Suprapubic skin (tissue), 4 donors: ENCODE measurements around the gene NUP107. TPM values are rescaled to one million over a fixed set of nuclear protein-coding genes. Genes with fewer than 3 reads are reported as not detected.
"Not testable (repeated sequence)": the region's sequence is repeated elsewhere in the genome, so short reads cannot be mapped to it uniquely, and the experiment has no call there.

ENCODE experiments used
- DNase-seq, 2 donors: peaks; one replicate each; pipeline ENCODE4 v3.0.0-alpha.2; 2019; ENCODE audit warnings: low spot score in 2 of 2
- H3K27ac ChIP-seq: fragments of 200-600 bp; sonication (generic); one replicate; pipeline ENCODE4 v1.5.1; 2019
- H3K27me3 ChIP-seq: fragments of 200-600 bp; sonication (generic); one replicate; pipeline ENCODE4 v1.5.1; 2019
- H3K36me3 ChIP-seq: fragments of 200-600 bp; sonication (generic); one replicate; pipeline ENCODE4 v1.5.1; 2019
- H3K4me1 ChIP-seq: fragments of 200-600 bp; sonication (generic); one replicate; pipeline ENCODE4 v1.5.1; 2019
- H3K4me3 ChIP-seq: fragments of 200-600 bp; sonication (generic); one replicate; pipeline ENCODE4 v1.5.1; 2019; ENCODE audit warnings: mild to moderate bottlenecking
- H3K9me3 ChIP-seq: fragments of 200-600 bp; sonication (generic); one replicate; pipeline ENCODE4 v1.5.1; 2019
- EP300 ChIP-seq: sonication (generic); formaldehyde crosslinking; IDR thresholded peaks from one replicate; pipeline ENCODE4 v1.6.1; 2017; ENCODE audit warnings: antibody characterized with exemption
- POLR2A ChIP-seq, 2 donors: fragments of 450-650 bp; IDR thresholded peaks; one replicate each; pipeline ENCODE4 v1.6.1; 2017; ENCODE audit warnings: antibody characterized with exemption in 2 of 2, mild to moderate bottlenecking in 2 of 2, moderate library complexity in 2 of 2
- POLR2AphosphoS5 ChIP-seq, 3 donors: sonication (generic); formaldehyde crosslinking; IDR thresholded peaks; one replicate each; pipeline ENCODE4 v1.6.1; 2017; ENCODE audit warnings: antibody characterized with exemption in 3 of 3
- WGBS: methylation state at CpG from one replicate; pipeline ENCODE4 v1.1.5; 2018; 5-methylcytosine and 5-hydroxymethylcytosine counted together
- total RNA-seq, 4 donors: library from RNA; depleted of rRNA; stranded (reverse); fragments of >200 nt; gene quantifications; one replicate each; pipeline ENCODE4 v1.1.0, GENCODE V29; 2016
- TF ChIP-seq, protein P1 (sequence below), 2 donors: fragments of 200-600 bp in 1 of 2; fragments of 450-650 bp in 1 of 2; sonication (generic) in 1 of 2; IDR thresholded peaks; one replicate each; pipeline ENCODE4 v1.5.1; 2016 to 2019; ENCODE audit warnings: antibody characterized with exemption in 2 of 2, mild to moderate bottlenecking in 1 of 2, moderate library complexity in 1 of 2

Gene NUP107
- 10 to 100 TPM; 13.3 to 82.7 (median 25.3) TPM for total RNA-seq

DNA sequence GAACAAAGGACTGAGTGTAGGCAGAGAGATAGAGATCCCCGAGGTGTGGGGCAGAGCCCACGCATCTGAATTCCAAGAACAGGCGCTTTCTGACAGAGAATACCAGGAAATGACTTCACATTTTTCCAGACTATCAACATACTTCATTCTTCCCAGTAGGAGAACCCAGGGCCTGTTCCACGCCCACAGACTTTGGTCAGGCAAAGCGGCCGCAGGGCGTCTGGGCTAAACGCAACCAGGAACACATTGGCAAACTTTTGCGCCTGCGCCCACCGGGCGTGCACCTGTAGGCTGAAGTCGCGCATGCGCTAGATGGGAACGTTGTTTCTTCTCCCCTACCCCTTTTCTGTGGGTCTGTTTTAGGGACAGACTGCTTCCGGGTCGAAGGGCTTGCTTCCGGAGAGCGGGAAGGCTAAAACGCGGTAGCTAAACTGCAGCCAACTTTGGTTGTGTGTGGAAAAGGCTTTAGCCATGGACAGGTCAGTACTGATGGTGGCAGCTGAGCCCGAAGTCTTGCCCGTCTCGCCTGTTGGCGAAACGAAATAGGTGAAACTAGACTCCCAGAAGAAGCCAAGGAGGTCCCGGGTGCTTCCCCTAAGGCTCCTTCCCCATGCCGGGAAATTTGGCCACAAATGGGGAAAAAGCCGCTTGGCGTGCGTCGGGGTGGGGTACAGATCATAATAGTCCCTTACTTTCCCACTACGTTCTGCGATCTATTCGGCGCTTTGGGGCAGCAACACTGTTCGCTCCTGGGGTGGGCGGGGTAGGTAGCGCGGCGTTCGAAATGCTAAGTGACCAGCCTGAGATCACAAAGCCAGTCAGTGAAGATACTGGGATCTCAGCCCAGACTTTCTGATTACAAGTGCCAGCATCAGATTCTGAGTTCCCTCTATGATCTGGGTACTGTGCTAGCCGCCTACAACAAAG lies at the start of gene NUP107:
TSS of gene NUP107 (plus strand) at position 384 of the 927 bp plus-strand sequence. CDS start at position 472, 88 bp downstream.
- peaks cover 23% of the 10 kb centered on the region for H3K4me1 ChIP-seq
- no peak for TF ChIP-seq EP300
- TF ChIP-seq POLR2AphosphoS5 (IDR thresholded peaks at IDR 0.05) = peak in 2 of 3 donors; percentile 71 to 75
- TF ChIP-seq, protein P1, sequence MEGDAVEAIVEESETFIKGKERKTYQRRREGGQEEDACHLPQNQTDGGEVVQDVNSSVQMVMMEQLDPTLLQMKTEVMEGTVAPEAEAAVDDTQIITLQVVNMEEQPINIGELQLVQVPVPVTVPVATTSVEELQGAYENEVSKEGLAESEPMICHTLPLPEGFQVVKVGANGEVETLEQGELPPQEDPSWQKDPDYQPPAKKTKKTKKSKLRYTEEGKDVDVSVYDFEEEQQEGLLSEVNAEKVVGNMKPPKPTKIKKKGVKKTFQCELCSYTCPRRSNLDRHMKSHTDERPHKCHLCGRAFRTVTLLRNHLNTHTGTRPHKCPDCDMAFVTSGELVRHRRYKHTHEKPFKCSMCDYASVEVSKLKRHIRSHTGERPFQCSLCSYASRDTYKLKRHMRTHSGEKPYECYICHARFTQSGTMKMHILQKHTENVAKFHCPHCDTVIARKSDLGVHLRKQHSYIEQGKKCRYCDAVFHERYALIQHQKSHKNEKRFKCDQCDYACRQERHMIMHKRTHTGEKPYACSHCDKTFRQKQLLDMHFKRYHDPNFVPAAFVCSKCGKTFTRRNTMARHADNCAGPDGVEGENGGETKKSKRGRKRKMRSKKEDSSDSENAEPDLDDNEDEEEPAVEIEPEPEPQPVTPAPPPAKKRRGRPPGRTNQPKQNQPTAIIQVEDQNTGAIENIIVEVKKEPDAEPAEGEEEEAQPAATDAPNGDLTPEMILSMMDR (IDR thresholded peaks at IDR 0.05) = peak in 1 of 2 donors; percentile 7
- no peak for TF ChIP-seq POLR2A (IDR thresholded peaks at IDR 0.05)
- peak within 1 kb of the TSS; percentile 72 for H3K4me3 ChIP-seq
- DNase-seq = peak; percentile 99 to 100
- no peaks in the 10 kb centered on the region for H3K27me3 ChIP-seq
- H3K27ac ChIP-seq = peak within 1 kb of the TSS; percentile 86
- WGBS = under 1% methylated on average over 39 of the region's 44 CpGs
- H3K36me3 ChIP-seq = peaks cover 15% of the 10 kb centered on the region
- no peaks in the 10 kb centered on the region for H3K9me3 ChIP-seq

DNA sequence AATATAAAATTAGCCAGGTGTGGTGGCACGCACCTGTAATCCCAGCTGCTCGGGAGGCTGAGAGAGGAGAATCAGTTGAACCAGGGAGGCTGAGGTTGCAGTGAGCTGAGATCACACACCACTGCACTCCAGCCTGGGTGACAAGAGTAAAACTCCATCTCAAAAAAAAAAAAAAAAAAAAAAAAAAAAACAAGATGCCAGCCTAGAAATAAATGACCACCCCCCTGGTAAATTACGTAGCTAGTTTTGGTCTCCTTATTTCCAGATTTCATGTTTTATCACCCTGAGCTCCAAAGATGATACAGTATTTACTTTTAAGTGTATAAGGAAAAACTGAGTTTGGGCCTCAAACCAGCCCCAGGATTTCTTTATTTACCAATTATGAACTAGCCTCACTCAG lies 49.3 kb upstream of the NUP107 start:
- not testable (repeated sequence) for H3K4me3 ChIP-seq, H3K9me3 ChIP-seq, H3K27me3 ChIP-seq, DNase-seq, H3K36me3 ChIP-seq, H3K27ac ChIP-seq
- H3K4me1 ChIP-seq = peaks cover 46% of the 10 kb centered on the region
- WGBS = over 99% methylated on average over 3 of the region's 3 CpGs

DNA sequence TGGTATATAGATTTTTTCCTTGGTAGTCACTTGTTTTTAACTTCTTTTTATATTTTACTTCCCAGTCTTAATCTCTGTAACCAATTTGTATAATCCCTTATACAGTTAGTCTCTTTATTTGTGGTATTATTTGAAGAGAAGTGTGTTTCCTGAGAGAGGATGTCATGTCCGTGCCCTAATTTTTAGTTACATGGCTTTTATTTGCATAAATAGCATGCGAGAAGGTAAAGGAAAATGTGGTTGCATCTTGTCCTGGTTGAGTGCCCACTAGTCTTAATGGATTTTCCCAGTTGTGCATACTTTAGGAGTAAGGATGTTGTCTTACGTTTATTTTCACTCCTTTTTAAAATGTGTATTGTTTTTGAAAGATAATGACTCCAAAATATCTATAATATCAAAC lies 48.6 kb upstream of the NUP107 start:
- Histone ChIP-seq H3K36me3 (no peaks in the 10 kb centered on the region), H3K27me3 (no peaks in the 10 kb centered on the region), H3K9me3 (no peaks in the 10 kb centered on the region), H3K4me1 (peaks cover 40% of the 10 kb centered on the region), H3K27ac (no peak overlapping the region), H3K4me3 (no peak overlapping the region)
- no peak for DNase-seq
- WGBS = 74% methylated on average over 3 of the region's 3 CpGs
- TF ChIP-seq POLR2AphosphoS5 (IDR thresholded peaks at IDR 0.05) = no peak

DNA sequence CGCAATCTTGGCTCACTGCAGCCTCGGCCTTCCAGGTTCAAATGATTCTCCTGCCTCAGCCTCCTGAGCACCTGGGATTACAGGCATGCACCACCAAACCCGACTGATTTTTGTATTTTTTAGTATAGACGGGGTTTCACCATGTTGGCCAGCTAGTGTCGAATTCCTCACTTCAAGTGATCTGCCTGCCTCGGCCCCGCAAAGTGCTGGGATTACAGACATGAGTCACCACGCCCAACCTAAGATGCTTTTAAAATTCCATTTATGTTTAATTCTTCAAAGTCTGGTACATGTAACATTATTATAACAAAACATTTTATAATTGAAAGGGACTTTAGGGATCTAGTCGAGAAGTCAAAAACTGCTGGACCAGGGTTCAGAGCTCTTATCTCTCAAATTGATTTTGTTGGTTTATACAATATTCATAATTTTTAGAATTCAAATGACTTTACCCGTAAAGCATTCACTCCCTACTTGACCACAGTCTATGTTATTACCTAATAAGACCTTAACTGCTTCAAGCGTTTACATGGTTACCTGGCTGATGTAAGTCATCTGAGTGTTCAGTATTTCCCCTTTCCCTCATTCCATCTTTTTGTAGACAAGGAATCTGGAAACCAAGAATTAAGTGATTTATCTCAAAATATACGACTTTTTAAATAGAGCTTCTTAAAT lies 47.9 kb upstream of the NUP107 start:
- DNase-seq = no peak

DNA sequence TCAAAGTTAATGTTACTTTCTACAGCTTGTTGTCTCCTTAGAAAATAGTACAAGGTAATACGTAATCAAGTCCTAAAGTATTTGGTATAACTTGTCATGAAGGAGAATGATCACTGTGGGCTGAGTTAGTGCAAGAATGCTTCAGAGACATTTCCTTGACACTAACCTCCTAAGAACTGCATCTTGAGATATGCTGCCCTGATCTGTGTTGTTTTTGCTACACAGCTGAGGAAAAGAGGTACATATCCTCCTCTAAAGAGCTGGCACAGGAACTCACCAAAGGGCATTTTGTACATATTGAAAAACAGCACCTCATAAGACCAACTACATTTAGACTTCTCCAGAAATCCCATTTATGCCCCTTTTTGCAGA lies 47.4 kb upstream of the NUP107 start:
- peaks cover 30% of the 10 kb centered on the region for H3K4me1 ChIP-seq
- no peaks in the 10 kb centered on the region for H3K27me3 ChIP-seq
- no peak for TF ChIP-seq POLR2AphosphoS5 (IDR thresholded peaks at IDR 0.05)
- TF ChIP-seq, protein P1 (IDR thresholded peaks at IDR 0.05) = no peak
- TF ChIP-seq POLR2A (IDR thresholded peaks at IDR 0.05) = no peak
- TF ChIP-seq EP300 = no peak
- WGBS = 95% methylated on average over 1 of the region's 1 CpG
- no peaks in the 10 kb centered on the region for H3K36me3 ChIP-seq
- H3K27ac ChIP-seq = no peak overlapping the region
- H3K4me3 ChIP-seq = no peak overlapping the region
- DNase-seq = no peak
- H3K9me3 ChIP-seq = no peaks in the 10 kb centered on the region

More for the DNA sequence above, 47.9 kb upstream of the NUP107 start:
- Histone ChIP-seq H3K4me3 (no peak overlapping the region), H3K4me1 (peaks cover 35% of the 10 kb centered on the region), H3K36me3 (no peaks in the 10 kb centered on the region), H3K9me3 (no peaks in the 10 kb centered on the region), H3K27me3 (no peaks in the 10 kb centered on the region), H3K27ac (no peak overlapping the region)
- WGBS = 89% methylated on average over 12 of the region's 12 CpGs
- TF ChIP-seq POLR2AphosphoS5 (IDR thresholded peaks at IDR 0.05) = no peak
- TF ChIP-seq, protein P1 (IDR thresholded peaks at IDR 0.05) = no peak
- no peak for TF ChIP-seq EP300
- TF ChIP-seq POLR2A (IDR thresholded peaks at IDR 0.05) = no peak

DNA sequence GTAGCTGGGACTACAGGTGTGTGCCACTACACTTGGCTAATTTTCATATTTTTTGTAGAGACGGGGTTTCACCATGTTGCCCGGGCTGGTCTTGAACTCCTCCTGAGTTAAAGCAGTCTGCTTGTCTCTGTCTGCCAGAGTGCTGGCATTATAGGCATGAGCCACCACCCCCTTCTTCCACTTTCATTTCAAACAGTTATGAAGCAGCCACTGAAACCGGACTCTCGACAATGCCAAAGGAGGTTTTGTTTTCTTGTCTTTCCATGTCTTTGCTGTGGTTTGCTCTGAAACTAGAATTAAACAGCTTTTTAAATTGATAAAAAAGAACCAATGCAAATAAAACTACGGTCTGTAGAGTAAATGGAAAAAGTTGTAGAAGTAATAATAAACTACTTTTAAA lies 45.6 kb upstream of the NUP107 start:
- H3K27me3 ChIP-seq = no peaks in the 10 kb centered on the region
- H3K4me3 ChIP-seq = no peak overlapping the region
- H3K4me1 ChIP-seq = peaks cover 18% of the 10 kb centered on the region
- H3K9me3 ChIP-seq = no peaks in the 10 kb centered on the region
- TF ChIP-seq EP300 (no peak), POLR2AphosphoS5 (IDR thresholded peaks at IDR 0.05) (no peak), POLR2A (IDR thresholded peaks at IDR 0.05) (no peak)
- TF ChIP-seq, protein P1 (IDR thresholded peaks at IDR 0.05) = no peak
- WGBS = 54% methylated on average over 5 of the region's 5 CpGs
- no peaks in the 10 kb centered on the region for H3K36me3 ChIP-seq
- no peak for DNase-seq
- H3K27ac ChIP-seq = no peak overlapping the region
